Upper lobe of left lung (tissue), 4 donors: ENCODE results near the gene PPP2R3B.

Experiments used
- EP300 ChIP-seq, 4 donors: sonication (generic); formaldehyde crosslinking; IDR thresholded peaks; one replicate each; pipeline ENCODE4 v1.5.1; 2017; ENCODE audit warnings: antibody characterized with exemption in 4 of 4, control low read depth in 2 of 4
- POLR2A ChIP-seq, 4 donors: fragments of 450-650 bp; IDR thresholded peaks; one replicate each; pipeline ENCODE4 v1.5.1; 2016 to 2017; ENCODE audit warnings: antibody characterized with exemption in 4 of 4, mild to moderate bottlenecking in 2 of 4
- POLR2AphosphoS5 ChIP-seq, 2 donors: sonication (generic); formaldehyde crosslinking; IDR thresholded peaks; one replicate each; pipeline ENCODE4 v1.5.1; 2017; ENCODE audit warnings: antibody characterized with exemption in 2 of 2
- TF ChIP-seq, protein P1 (sequence below), 6 experiments: fragments of 450-650 bp in 4 of 6; fragments of 200-600 bp in 2 of 6; sonication (generic) in 2 of 6; IDR thresholded peaks; one replicate each; pipeline ENCODE4 v1.5.1; 2016 to 2019; ENCODE audit warnings: antibody characterized with exemption in 6 of 6

DNA sequence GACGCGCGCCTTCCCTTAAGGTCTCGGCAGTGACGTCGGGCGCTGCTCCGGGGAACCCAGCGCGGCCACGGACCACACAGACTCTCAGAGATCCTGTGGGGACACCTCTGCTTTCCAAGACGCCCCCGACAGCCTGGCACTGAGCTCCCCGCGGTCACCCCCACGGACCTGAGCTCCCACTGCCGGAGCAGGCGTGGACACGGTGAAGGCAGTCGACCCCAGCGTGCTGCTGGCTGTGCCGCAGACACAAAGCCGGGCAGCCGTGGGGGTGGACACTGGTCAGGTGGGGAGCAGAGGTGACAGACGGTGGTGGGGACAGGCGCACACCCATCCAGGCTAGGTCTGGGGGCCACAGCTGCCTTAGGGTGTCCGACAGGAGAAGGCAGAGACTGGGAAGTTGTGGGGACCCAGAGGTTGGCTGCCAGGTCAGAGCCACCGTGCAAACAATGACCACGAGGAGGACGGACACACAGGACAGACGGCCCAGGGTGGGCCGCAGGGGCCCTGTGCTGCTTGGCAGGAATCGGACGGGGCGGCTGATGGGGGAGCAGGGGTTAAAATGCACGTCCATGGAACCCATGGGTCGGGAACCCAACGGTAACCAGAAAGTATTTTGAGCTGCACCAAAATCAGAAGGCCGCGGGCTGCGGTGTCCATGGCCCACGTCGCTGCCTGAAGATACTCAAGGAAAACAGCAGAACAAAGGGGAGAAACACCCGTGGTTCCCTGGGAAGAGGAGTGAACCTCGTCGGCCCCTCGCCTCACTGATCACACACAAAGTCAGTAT, 51.5 kb downstream of the PPP2R3B start:
- TF ChIP-seq POLR2A (IDR thresholded peaks at IDR 0.05) (no peak), POLR2AphosphoS5 (IDR thresholded peaks at IDR 0.05) (no peak), EP300 (IDR thresholded peaks at IDR 0.05) (no peak)
- TF ChIP-seq, protein P1, sequence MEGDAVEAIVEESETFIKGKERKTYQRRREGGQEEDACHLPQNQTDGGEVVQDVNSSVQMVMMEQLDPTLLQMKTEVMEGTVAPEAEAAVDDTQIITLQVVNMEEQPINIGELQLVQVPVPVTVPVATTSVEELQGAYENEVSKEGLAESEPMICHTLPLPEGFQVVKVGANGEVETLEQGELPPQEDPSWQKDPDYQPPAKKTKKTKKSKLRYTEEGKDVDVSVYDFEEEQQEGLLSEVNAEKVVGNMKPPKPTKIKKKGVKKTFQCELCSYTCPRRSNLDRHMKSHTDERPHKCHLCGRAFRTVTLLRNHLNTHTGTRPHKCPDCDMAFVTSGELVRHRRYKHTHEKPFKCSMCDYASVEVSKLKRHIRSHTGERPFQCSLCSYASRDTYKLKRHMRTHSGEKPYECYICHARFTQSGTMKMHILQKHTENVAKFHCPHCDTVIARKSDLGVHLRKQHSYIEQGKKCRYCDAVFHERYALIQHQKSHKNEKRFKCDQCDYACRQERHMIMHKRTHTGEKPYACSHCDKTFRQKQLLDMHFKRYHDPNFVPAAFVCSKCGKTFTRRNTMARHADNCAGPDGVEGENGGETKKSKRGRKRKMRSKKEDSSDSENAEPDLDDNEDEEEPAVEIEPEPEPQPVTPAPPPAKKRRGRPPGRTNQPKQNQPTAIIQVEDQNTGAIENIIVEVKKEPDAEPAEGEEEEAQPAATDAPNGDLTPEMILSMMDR (IDR thresholded peaks at IDR 0.05) = no peak
